GM15510 (cell line): ENCODE measurements around the gene MSANTD2.

Experiments used
- POLR2A ChIP-seq: IDR thresholded peaks from 3 replicates; pipeline ENCODE4 v1.6.1; 2011; ENCODE audit warnings: borderline replicate concordance; ENCODE audit not compliant: insufficient read length; ENCODE audit errors: extremely low read depth

MSANTD2 gene

DNA sequence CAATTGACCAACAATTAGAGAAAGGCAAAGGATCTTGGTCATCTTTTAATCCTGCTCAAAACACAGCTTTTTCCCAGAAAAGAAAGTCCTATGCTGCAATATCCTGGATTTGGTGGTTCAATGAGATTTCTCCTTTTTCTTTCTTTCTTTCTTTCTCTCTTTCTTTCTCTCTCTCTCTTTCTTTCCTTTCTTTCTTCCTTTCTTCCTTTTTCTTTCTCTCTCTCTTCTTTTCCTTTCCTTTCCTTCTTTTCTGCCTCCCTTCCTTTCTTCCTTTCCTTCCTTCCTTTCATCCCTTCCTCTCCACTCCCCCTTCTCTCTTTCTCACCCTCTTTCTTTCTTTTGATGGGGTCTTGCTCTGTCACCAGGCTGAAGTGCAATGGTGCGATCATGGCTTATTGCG, 31.7 kb upstream of the MSANTD2 start:
- TF ChIP-seq POLR2A, result no peak

DNA sequence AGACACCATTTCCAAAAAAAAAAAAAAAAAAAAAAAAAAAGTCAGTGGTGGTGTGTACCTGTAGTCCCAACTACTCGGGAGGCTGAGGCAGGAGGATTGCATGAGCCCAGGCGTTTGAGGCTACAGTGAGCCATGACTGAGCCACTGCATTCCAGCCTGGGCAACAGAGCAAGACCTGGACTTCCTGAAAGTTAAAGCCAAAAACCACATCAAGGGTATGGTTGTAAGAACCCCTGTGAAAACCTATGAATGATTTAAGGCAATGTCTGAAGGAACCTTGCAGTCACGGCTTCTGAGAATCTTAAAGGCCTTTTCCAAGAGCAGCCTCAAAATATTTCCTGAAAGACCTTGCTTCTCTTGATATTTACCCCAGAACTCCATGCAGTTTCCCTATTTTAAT, 30.5 kb upstream of the MSANTD2 start:
- TF ChIP-seq POLR2A, result no peak

DNA sequence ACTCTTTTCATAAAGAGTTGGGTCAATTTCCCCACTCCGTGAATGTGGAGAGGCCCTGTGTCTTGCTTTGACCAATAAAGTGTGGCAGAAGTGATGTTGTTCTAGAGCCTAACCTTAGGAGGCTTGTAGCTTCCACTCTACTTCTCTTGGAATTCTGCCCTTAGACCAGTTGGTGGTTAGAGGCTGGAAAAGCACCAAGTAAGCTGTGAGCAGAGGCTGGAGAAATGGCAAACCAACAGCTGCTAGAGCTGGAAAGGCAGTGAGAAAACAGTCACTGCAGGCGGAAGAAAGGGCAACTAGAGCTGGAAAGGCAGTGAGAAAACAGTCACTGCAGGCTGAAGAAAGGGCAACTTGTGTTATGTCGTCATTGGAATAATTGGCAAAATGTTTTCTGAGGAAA, 29.8 kb upstream of the MSANTD2 start:
- TF ChIP-seq POLR2A, result no peak

- TF ChIP-seq POLR2A, result no peak
Observed at GRCh38 chr11:124825876-124826275, 25.7 kb upstream of the MSANTD2 start.

DNA sequence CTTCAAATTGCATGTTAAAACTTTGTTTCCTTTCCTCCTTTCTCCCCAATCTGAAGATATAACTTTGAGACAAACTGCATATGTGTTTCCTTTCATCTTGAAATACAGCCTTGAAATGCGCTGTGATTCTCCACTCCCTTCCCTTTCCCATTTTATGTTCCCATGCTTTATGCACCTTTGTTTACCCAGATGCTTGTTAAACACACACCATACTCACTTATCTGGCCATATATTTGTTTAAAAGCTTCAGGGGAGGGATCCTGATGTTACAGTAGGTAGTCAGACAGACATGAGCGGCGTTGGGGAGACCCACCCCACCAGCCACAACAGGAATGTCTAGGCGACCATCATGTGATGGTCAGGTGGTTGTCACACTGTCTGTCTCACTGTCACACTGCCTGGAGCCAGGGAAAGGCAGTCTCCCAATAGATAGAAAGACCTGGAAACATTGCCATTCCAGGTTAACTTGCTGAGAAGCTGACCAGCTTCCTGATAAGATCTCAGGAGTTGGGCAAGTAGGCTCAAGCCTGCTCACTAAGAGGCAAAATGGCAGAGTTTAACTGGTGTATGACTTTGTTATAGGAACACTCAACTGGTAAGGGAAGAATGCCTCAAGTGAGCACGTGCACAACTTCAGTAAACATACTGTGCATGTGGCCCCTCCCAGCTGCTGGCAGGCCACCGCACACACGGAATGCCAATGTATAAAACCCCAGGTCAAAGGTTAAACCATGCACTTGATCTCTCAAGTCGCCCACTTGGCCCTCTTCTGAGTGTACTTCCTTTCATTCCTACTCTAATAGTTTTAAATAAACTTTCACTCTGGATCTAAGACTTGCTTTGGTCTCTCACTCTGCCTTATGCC, 23.5 kb upstream of the MSANTD2 start:
- TF ChIP-seq POLR2A, result no peak

DNA sequence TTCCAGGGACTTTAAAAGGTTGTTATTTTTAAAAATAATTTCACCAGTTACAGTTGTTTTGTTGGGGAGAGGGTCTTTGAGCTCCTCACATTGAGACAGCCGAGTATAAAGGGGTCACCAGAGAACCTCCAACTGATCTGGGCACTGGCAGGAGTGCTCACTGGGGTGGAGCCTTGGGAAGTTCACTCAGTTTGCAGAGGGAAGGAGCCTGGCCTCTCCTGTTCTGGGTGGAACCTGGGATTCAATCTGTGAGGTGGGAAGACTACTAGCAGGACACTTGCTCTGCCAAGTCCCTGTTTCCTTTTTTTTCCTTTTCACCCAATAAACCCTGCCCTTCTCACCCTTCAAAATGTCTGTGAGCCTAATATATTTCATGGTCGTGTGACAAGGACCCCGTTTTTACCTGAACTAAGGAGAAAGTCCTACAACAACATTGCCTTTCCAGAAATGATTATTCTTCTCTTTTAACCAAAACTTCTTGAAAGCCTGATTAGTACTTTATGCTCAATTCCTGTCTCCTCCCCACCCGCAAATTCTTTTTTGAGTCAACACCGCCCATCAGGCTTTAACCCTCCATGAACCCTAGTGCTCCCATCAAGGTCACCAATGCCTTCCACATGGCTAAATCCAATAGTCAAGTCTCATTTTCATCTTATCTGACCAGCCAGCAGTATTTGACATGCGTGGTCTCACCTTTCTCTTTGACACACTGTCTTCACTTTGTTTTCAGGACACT, 22.0 kb upstream of the MSANTD2 start:
- TF ChIP-seq POLR2A, result no peak

DNA sequence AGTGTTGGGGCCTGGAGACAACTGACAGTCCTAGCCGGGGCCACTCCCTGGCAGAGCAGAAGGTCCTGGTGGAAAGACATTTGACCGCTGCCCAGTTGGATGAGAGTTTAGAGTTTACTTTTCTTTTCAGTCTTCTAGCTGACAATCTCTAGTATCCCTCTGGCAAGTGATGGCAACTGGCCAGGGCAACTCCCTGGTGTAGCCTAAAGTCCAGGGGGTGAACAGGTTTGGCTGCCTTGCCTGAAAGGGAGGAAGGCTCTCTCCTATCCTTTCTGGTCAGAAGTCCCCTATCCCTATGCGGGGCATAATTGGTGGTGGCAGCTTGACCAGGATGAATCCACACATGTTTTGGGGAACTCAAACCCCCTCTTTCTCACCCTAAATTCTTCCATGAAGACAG, 16.8 kb upstream of the MSANTD2 start:
- TF ChIP-seq POLR2A, result no peak

DNA sequence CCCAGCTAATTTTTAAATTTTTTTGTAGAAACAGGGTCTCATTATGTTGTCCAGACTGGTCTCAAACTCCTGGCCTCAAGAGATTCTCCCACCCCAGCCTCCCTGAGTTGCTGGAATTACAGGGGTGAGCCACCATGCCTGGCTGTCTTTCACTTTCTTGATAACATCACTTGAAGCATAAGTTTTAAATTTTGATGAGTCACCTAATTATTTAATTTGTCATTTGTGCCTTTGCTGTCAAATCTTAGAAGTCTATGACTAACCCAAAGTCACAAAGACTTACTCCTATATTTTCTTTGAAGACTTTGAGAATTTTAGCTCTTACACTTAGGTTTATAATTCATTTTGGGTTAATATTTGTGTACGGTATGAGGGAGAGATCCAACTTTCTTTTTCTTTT, 14.5 kb upstream of the MSANTD2 start:
- TF ChIP-seq POLR2A, result no peak

DNA sequence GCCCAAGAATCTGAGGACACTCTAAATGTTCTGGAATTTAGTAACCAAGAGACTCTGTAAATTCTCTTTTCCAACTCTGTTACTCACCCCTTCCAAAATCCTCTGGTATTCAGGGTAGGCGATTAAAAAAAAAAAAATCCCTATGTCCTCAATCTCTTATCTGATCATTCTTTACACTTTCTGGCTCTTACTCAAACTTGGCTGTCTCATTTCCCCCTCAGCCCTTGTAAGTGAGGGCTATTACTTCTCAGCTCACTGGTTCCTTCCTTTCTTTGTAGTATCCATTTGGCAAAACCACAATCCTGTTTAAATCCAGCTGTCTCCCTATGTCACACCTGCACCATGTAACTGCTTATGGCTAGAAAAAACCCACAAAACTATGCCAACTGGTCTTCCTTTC, 12.7 kb upstream of the MSANTD2 start:
- TF ChIP-seq POLR2A, result no peak

- no peak for TF ChIP-seq POLR2A
Observed at GRCh38 chr11:124811399-124812125, 11.4 kb upstream of the MSANTD2 start.

- no peak for TF ChIP-seq POLR2A
Observed at GRCh38 chr11:124807660-124808270, 7.6 kb upstream of the MSANTD2 start.

DNA sequence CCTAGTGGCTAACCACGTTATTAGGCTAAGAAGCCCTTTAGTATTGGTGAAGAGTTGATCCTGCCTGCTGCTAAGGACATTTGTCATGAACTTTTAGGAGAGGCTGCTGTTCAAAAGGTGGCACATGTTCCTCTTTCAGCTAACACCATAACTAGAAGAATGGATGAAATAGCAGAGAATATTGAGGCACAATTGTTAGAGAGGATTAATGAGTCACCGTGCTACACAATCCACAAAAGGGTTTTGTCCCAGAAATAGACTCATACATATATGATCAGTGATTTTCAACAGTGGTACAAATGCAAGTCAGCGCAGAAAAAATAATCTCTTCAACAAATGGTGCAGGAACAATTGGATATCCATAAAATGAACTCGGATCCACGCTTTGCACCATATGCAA, 7.0 kb upstream of the MSANTD2 start:
- TF ChIP-seq POLR2A, result no peak

DNA sequence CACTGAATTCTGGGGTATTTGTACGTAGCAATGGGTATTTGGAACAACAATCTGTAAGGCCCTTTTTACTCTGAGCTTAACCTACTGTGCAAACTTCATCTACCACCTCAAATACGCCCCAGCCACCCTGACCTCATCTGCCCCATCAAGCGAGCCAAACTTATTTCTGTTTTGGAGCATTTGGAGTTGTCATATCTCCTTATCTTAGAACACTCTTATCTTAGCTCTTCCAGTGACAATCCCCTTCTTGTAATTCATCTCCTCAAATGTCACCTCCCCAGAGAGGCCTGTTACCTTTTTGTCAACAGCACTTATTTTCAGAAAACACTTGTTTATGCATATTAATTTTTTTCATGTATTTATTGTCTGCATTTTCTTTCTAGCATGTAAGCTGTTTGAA, 4.7 kb upstream of the MSANTD2 start:
- TF ChIP-seq POLR2A, result no peak

DNA sequence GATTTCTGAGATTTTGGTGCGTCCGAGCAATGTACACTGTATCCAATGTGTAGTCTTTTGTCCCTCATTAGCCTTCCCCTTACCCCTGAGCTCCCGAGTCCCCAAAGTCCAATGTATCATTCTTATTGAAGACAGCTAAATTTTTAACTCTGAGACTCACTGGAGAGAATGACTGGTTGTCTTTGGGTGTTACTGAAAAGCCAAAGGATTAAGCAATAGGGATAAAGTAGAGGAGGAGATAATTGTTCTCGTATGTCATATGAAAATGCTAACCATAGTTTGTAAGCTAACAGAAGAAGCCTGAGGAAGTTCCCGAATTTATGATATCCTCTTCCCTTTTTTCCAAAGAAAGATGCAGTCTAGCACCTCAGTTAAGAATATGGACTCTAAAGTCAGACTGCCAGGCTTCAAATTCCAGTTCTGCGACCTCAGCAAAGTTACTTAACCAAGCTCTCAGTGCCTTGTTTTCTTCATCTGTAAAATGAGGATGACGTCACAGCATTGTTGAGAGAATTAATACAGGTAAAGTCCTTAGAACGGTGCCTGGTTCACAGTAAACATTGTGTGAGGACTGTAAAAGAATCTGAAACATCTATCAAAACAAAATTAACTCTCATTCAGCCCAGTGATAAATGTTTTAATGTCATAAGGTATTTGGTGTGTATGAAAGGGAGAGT, 1.6 kb upstream of the MSANTD2 start:
- no peak for TF ChIP-seq POLR2A
